Aorta (tissue), 5 donors: ENCODE results near the gene AUNIP. TPM values are rescaled to one million over a fixed set of nuclear protein-coding genes. Genes with fewer than 3 reads are reported as not detected.

Experiments used
- ATAC-seq: fragments of 200-7000 bp; cut with Tn5 transposase; one replicate; pipeline ENCODE4 v1.9.1; 2022; ENCODE audit warnings: moderate library complexity; ENCODE audit not compliant: low FRiP score
- DNase-seq, 2 donors: peaks; one replicate each; pipeline ENCODE4 v3.0.0-alpha.2; 2020
- H3K27ac ChIP-seq, 2 donors: one replicate each; pipeline ENCODE4 v1.5.1; 2013; ENCODE audit warnings: low read length in 2 of 2, mild to moderate bottlenecking in 2 of 2, moderate library complexity in 2 of 2, control low read depth in 1 of 2, inconsistent platforms in 1 of 2, low read depth in 1 of 2
- H3K27me3 ChIP-seq, 2 donors: one replicate each; pipeline ENCODE4 v1.6.1; 2013; ENCODE audit warnings: control low read depth in 1 of 2, low read length in 1 of 2, mild to moderate bottlenecking in 1 of 2, moderate library complexity in 1 of 2; ENCODE audit not compliant: insufficient read depth in 2 of 2, control insufficient read depth in 1 of 2
- H3K36me3 ChIP-seq, 2 donors: one replicate each; pipeline ENCODE4 v1.6.1; 2013; ENCODE audit warnings: control low read depth in 1 of 2, low read length in 1 of 2, mild to moderate bottlenecking in 1 of 2; ENCODE audit not compliant: insufficient read depth in 2 of 2, control insufficient read depth in 1 of 2
- H3K4me1 ChIP-seq, 2 donors: one replicate each; pipeline ENCODE4 v1.6.1; 2013; ENCODE audit warnings: low read length in 2 of 2, control low read depth in 1 of 2, mild to moderate bottlenecking in 1 of 2, moderate library complexity in 1 of 2; ENCODE audit not compliant: insufficient read depth in 2 of 2, control insufficient read depth in 1 of 2
- H3K4me3 ChIP-seq, 2 donors: one replicate each; pipeline ENCODE4 v1.5.1; 2013; ENCODE audit warnings: low read length in 2 of 2, control low read depth in 1 of 2, mild to moderate bottlenecking in 1 of 2
- H3K9me3 ChIP-seq: one replicate; pipeline ENCODE4 v1.6.1; 2013; ENCODE audit warnings: mild to moderate bottlenecking, low read length; ENCODE audit not compliant: control insufficient read depth
- WGBS, 2 donors: extraction: QIAGEN DNeasy Blood & Tissue Kit; methylation state at CpG; one replicate each; pipeline ENCODE4 v1.1.7; 2013; 5-methylcytosine and 5-hydroxymethylcytosine counted together
- intact Hi-C, 2 donors: fragments of 100-400 bp; cut with DNase I; formaldehyde crosslinking; loops; one replicate each; pipeline versions ENCODE4 v1.14.2 to v1.15.0; 2022
- polyA plus RNA-seq, 2 donors: library from polyadenylated mRNA; stranded (reverse); fragments of 200-250 nt; gene quantifications; one replicate each; pipeline ENCODE4 v1.2.3, GENCODE V29; 2013
- total RNA-seq, 2 donors: library from RNA; stranded (reverse); fragmentation: NEBNext Ultra II Directional; extraction: Animal tissue kit (Norgen Biotek cat#: 25700); gene quantifications; one replicate each; pipeline ENCODE4 v1.2.1, GENCODE V29; 2021
- donor health status: healthy with polysubstance abuse.
- donor health status: Bipolar disorder and iron deficiency.
- donor health status: DM: no; HTN: no; CAD: no.
- donor health status: DM: no; HTN: no; CAD: no.
- donor health status: DM: yes; HTN: yes; CAD: no.

The AUNIP gene
- total and polyA plus RNA-seq, 4 donors: not detected

- intact Hi-C loops: loop anchor here in 1 of 2 donors (10.0 kb wide), 1 partner anchor 222 kb away; the partner anchor contains the start of gene PDIK1L
- H3K27ac ChIP-seq: peak overlapping the region in 1 of 2 donors; percentile 69
These were observed 33.9 kb upstream of the AUNIP start for GRCh38 chr1:25893116-25893515.

GRCh38 chr1:25891606-25892005 is 32.3 kb upstream of the AUNIP start:
- Histone ChIP-seq H3K9me3 (no peaks in the 10 kb centered on the region), H3K27me3 (no peaks in the 10 kb centered on the region), H3K27ac (peak overlapping the region in 1 of 2 donors; percentile 44), H3K4me3 (no peak overlapping the region), H3K4me1 (no peaks in the 10 kb centered on the region), H3K36me3 (no peaks in the 10 kb centered on the region)
- WGBS, 2 donors: 59 to 62% methylated on average over 5 of the region's 5 CpGs
- DNase-seq (no peak), ATAC-seq (no peak)
- intact Hi-C loops: loop anchor here (1.0 to 10.0 kb wide), 2 partner anchors 16 to 223 kb away; partner anchors contain the start of genes PAQR7 (in 1 of the 2) and PDIK1L (in 1 of the 2)

More at GRCh38 chr1:25893116-25893515, 33.9 kb upstream of the AUNIP start:
- Histone ChIP-seq H3K27me3 (no peaks in the 10 kb centered on the region), H3K9me3 (no peaks in the 10 kb centered on the region), H3K4me1 (no peaks in the 10 kb centered on the region), H3K36me3 (no peaks in the 10 kb centered on the region), H3K4me3 (no peak overlapping the region)
- ATAC-seq (no peak), DNase-seq (no peak)
- 32 to 41% methylated on average over 4 of the region's 4 CpGs for WGBS, 2 donors

GRCh38 chr1:25890239-25891034 is 31.2 kb upstream of the AUNIP start:
- no peak for DNase-seq
- 92 to 93% methylated on average over 10 of the region's 10 CpGs for WGBS, 2 donors
- no peak overlapping the region for H3K27ac ChIP-seq
- intact Hi-C loops: loop anchor here in 1 of 2 donors (10.0 kb wide), 1 partner anchor 224 kb away; the partner anchor contains the start of gene PDIK1L
- no peak for ATAC-seq
- no peak overlapping the region for H3K4me3 ChIP-seq
- no peaks in the 10 kb centered on the region for H3K4me1 ChIP-seq
- no peaks in the 10 kb centered on the region for H3K27me3 ChIP-seq
- H3K36me3 ChIP-seq: no peaks in the 10 kb centered on the region
- no peaks in the 10 kb centered on the region for H3K9me3 ChIP-seq

DNA sequence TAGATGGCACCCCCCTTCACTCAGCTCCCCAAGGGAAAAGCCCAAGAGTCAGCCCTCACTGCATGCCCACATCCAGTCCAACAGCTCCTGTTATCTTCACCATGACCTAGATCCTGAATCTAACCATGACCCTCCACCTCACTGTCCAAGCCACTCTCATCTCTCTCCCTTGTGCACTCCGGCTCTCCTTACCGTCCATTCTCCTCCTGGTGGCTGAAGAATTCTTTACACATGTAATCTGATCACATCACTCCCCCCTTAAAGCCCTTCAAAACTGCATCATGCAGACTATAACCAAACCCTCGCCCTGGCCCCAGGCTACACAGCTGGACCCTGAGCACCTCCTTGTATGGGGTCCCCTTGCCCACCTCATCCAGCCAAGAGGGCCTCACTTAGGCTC is 30.2 kb upstream of the AUNIP start:
- Histone ChIP-seq H3K27me3 (no peaks in the 10 kb centered on the region), H3K4me1 (no peaks in the 10 kb centered on the region), H3K9me3 (no peaks in the 10 kb centered on the region), H3K4me3 (no peak overlapping the region), H3K36me3 (no peaks in the 10 kb centered on the region), H3K27ac (no peak overlapping the region)
- WGBS, 2 donors: 86 to 93% methylated on average over 3 of the region's 3 CpGs
- ATAC-seq (no peak), DNase-seq (no peak)
- intact Hi-C loops: no loop called here

DNA sequence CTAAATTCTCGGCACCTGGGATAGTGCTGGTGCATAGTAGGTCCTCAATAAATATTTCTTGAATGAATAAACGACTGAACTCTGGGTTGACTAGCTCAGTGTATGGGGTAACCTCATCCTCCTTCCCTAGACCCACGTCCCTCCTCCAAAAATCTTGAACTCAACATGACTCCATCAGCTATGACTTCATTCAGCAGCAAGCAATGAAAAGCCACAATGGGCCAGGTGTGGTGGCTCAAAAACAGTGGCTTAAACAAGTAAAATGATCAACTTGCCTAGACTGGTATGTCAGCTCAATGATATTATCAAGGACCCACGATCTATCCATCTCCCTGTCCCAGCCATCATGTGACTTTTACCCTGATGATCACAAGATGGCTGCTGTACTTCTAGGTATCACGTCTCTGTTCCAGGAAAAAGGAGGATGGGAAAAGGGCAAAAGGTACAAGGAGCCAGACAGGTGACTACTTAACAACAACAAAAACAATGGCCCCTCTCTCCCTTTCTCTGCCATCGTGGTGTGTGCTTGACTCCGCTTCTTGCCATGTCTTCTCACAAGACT is 29.2 kb upstream of the AUNIP start:
- Histone ChIP-seq H3K9me3 (no peaks in the 10 kb centered on the region), H3K36me3 (no peaks in the 10 kb centered on the region), H3K4me1 (no peaks in the 10 kb centered on the region), H3K27me3 (no peaks in the 10 kb centered on the region), H3K27ac (no peak overlapping the region), H3K4me3 (no peak overlapping the region)
- intact Hi-C loops: no loop called here
- whole genome bisulfite sequencing, 2 donors: 82 to 94% methylated on average over 7 of the region's 7 CpGs
- no peak for ATAC-seq
- no peak for DNase-seq

DNA sequence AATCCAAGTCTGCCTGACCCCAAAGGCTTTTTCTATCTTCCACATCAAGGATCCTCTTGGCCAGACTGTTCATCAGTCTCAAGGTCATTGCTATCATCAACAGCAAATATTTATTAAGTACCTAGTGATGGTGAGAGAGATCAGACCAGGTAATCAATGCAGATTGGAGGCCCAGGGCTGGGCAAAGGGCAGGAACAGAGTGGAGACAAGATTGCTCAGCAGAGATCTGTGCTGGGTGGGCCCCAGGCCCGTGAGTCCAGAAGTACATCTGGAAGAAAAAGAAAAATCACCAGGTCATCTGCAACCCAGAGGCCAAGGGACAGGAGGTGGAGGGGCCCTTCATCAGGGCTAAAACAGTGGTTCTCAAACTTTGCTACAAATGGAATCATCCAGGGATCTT is 26.3 kb upstream of the AUNIP start:
- DNase-seq (no peak), ATAC-seq (no peak)
- 91 to 100% methylated on average over 1 of the region's 1 CpG for WGBS, 2 donors
- Histone ChIP-seq H3K36me3 (no peaks in the 10 kb centered on the region), H3K27me3 (no peaks in the 10 kb centered on the region), H3K4me3 (no peak overlapping the region), H3K27ac (no peak overlapping the region), H3K4me1 (no peaks in the 10 kb centered on the region), H3K9me3 (no peaks in the 10 kb centered on the region)
- intact Hi-C loops: no loop called here

DNA sequence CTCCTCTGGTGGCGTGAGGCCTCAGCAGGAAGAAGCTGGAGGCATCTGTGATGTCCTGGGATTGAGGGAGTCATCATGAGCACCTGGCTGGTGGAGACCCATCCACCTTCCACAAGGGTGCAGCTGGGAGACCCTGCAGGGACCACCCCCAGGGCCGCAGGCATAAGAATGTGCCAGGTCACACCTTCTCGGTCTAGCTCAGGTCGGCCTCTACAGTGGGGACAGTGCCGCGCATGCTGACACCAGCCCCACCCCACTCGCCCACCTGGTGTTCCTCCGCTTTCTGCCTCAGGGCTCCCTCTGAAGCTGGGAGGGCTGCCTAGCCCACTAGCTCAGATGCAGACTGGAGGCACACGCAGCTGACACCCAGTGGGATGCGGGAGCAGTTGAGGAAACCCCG is 22.0 kb upstream of the AUNIP start:
- ATAC-seq: no peak
- WGBS, 2 donors: 88 to 94% methylated on average over 11 of the region's 11 CpGs
- DNase-seq: peak in 1 of 2 donors; percentile 61
- Histone ChIP-seq H3K4me3 (no peak overlapping the region), H3K4me1 (no peaks in the 10 kb centered on the region), H3K36me3 (no peaks in the 10 kb centered on the region), H3K27ac (no peak overlapping the region), H3K9me3 (no peaks in the 10 kb centered on the region), H3K27me3 (no peaks in the 10 kb centered on the region)
- intact Hi-C loops: no loop called here

DNA sequence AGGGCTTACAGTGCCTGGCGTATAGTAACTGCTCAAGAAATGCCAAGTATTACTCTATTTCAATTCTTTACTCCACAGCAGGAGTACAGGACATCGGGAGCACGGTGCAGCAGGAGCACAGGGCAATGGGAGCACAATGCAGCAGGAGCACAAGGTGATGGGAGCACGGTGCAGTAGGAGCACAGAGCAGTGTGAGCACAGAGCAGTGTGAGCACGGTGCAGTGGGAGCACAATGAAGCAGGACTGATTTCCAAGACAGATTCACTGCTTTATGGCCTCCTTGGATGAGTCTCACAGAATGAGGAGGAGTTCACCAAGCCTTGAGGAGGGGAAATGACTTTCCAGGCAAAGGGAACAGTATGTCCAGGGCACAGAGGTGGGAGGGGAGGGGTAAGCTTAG is 21.3 kb upstream of the AUNIP start:
- intact Hi-C loops: no loop called here

GRCh38 chr1:25879675-25880074 is 20.4 kb upstream of the AUNIP start:
- Histone ChIP-seq H3K27me3 (no peaks in the 10 kb centered on the region), H3K9me3 (no peaks in the 10 kb centered on the region), H3K36me3 (no peaks in the 10 kb centered on the region), H3K4me1 (no peaks in the 10 kb centered on the region), H3K4me3 (no peak overlapping the region), H3K27ac (no peak overlapping the region)
- intact Hi-C loops: no loop called here
- DNase-seq (peak in 1 of 2 donors; percentile 32), ATAC-seq (no peak)
- 56 to 70% methylated on average over 2 of the region's 2 CpGs for WGBS, 2 donors

More for the DNA sequence above, 21.3 kb upstream of the AUNIP start:
- H3K27me3 ChIP-seq: no peaks in the 10 kb centered on the region
- DNase-seq (peak in 1 of 2 donors; percentile 14), ATAC-seq (no peak)
- no peak overlapping the region for H3K27ac ChIP-seq
- WGBS, 2 donors: 91 to 95% methylated on average over 5 of the region's 5 CpGs
- H3K36me3 ChIP-seq: no peaks in the 10 kb centered on the region
- H3K4me3 ChIP-seq: no peak overlapping the region
- H3K9me3 ChIP-seq: no peaks in the 10 kb centered on the region
- no peaks in the 10 kb centered on the region for H3K4me1 ChIP-seq
